Esophagus squamous epithelium (tissue), 4 donors: ENCODE data around the gene LCAT.

Source experiments
- POLR2A ChIP-seq, 4 donors: fragments of 450-650 bp; IDR thresholded peaks; one replicate each; pipeline ENCODE4 v1.6.1; 2017; ENCODE audit warnings: antibody characterized with exemption in 4 of 4, mild to moderate bottlenecking in 4 of 4, moderate library complexity in 3 of 4
- TF ChIP-seq, protein P1 (sequence below), 6 experiments: fragments of 450-650 bp in 4 of 6; fragments of 200-600 bp in 2 of 6; sonication (generic) in 2 of 6; IDR thresholded peaks; one replicate each; pipeline ENCODE4 v1.5.1; 2016 to 2019; ENCODE audit warnings: antibody characterized with exemption in 6 of 6, mild to moderate bottlenecking in 4 of 6, moderate library complexity in 4 of 6

DNA sequence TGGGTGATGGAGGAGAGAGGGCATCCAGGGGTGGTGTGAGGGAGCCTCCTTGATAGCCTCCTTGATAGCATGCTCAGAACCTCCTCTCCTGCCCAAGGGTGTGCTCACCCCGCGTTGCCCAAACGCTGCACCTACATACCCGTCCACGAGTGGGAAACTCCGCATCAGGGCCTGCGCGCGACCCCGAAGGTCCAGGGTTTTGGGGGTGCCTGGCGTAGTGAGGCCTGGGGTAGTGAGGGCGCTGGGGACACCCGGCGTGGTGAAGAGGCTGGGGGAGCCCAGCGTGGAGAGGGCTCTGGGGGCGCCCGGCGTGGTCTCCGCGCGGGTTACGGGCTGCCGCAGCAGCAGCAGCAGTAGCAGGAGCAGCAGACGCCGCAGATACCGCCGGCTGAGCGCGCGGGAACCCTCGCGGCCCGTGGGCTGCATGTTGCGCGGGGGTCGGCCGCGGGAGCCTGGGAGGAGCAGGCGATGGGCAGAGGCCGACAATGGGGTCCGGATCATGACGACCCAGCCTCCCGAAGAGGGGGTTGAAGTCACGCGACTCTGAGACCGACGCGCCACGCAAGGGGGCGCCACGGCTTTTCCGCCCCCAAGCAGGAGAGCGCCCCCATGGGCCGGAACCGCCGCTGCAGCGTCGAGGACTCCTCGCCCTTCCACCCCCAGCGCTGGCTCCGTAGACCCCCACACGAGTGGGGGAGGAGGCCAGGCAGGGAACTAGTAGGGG, 36.2 kb upstream of the LCAT start, which contains the start of gene DPEP3:
- TF ChIP-seq, protein P1, sequence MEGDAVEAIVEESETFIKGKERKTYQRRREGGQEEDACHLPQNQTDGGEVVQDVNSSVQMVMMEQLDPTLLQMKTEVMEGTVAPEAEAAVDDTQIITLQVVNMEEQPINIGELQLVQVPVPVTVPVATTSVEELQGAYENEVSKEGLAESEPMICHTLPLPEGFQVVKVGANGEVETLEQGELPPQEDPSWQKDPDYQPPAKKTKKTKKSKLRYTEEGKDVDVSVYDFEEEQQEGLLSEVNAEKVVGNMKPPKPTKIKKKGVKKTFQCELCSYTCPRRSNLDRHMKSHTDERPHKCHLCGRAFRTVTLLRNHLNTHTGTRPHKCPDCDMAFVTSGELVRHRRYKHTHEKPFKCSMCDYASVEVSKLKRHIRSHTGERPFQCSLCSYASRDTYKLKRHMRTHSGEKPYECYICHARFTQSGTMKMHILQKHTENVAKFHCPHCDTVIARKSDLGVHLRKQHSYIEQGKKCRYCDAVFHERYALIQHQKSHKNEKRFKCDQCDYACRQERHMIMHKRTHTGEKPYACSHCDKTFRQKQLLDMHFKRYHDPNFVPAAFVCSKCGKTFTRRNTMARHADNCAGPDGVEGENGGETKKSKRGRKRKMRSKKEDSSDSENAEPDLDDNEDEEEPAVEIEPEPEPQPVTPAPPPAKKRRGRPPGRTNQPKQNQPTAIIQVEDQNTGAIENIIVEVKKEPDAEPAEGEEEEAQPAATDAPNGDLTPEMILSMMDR (IDR thresholded peaks at IDR 0.05), result no peak
- no peak for TF ChIP-seq POLR2A (IDR thresholded peaks at IDR 0.05)
